NCI-H82 treated with DMSO at 0.1 percent for 48 hours (cell line): ENCODE data around the gene SELL.
"Not testable (repeated sequence)": the region's sequence is repeated elsewhere in the genome, so short reads cannot be mapped to it uniquely, and the experiment has no call there.

Source experiments
- DNase-seq: peaks from one replicate; lab custom pipeline; 2025; ENCODE audit not compliant: unreplicated experiment; lab: John Stamatoyannopoulos, UW

Gene SELL

DNA sequence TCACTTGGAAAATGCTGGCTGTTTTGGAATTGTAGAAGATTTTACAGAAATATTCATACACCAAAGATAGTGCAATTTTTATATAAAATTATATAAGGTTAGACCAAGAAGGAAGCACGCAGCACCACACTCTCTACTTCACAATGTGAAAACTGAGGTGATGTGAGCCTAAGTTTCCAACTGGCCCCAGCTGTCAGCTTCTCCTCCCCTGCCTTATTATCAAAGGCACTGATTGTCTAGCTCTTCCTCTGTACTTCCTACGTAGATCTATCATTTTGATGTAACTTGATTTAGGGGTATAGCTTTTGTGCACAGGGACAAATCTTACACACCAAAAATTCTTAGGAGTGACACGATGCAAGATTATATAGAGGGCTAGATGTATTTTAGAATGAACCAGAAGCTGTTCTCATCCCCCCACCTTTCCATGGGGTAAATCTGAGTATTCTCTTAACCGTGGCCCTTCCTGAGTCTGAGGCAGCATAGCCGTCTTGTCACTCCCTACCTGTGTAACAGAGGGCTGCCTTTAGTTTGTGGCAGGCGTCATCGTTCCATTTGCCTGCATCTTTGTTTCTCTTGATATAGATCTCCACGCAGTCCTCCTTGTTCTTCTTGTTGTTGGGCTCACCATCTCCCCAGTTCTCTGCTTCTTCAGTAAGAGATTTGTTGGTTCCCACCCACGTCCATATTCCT, 3.4 kb downstream of the SELL start:
- DNase-seq, result no peak

DNA sequence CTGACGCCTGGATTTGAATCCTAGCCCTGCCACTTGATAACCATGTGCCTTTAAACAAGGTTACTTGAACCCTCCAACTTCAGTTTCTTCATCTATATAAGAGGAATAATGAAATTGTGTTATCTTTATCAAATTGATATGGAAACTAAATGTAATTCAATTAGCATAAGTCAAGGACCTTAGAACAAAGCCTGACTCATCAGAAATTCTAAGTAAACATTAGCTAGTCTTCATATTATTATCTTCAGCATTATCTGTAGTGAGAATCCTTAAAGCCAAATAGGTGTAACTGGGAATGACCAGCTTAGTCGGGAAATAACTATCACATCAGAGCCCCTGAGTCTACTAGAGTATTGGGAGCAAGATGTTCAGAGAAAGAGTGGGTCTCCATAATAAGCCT, 6.6 kb downstream of the SELL start:
- DNase-seq, result no peak

DNA sequence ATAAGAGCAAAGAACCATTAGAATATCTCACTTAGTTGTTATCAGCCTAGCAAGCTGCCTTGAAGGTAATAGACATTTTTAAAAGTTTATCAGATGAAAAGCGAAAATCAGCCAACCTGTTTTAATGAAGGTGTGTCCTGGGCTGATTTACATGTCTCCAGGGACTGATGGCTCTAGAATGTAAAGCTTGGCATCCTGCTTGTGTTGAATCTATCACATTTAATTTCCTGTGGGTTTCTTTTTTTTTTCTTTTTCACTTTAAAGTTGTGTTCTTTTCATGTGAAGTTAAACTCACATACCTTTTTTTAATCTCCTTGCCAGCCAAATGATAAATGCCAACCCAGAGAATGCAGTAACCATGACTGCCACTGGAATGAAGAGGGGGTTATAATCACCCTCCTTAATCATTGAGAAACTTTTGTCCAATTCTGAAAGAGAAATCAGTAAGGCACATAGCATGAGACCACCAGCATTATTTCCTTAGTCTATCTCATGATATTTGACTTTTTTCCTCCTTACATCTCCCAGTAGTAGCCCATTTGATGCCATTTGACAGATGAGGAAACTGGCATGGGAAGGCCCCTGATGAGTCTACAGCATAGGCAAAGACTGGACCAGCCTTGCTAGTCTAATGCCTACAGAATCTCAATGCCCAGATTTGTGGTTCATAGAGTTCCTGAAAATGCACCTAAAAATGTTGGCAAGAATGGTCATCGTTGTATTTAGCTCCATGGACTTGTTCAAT, 10.0 kb downstream of the SELL start:
- no peak for DNase-seq

DNA sequence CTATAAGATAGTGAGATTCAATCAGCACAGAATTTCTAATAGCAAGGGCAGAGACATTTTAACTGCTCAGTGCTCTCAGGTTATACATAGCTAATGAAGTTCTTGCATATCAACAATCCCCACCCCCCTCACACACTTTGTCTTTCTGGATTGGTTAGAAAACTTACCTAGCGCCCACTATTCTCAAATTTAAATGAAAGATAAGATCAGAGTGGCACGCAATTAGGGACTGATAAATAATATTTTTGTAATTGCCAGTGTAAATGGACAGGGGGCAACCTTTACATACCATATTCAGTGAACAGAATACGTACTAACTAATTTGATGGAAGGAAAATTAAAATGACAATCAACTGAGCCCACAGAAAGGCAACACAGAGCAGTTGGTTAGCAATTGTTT, 11.7 kb downstream of the SELL start:
- no peak for DNase-seq

DNA sequence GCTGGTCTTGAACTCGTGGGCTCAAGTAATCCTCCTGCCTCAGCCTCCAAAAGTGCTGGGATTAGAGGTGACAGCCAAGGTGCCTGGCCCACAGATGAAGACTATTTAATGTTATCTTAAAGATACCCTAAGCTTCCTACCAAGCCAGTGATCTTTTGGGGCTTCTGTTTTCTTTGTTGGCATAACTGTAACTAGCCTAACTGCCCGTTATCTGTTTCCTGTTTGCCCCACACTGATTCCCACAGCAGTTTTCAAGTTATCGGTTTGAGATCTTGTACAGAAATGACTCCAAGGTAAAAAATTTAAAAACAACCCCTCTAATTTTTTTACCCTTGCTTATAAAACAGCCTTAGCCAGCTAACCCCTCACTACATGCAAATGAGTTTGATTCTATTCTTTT, 12.4 kb downstream of the SELL start:
- DNase-seq, result no peak

DNA sequence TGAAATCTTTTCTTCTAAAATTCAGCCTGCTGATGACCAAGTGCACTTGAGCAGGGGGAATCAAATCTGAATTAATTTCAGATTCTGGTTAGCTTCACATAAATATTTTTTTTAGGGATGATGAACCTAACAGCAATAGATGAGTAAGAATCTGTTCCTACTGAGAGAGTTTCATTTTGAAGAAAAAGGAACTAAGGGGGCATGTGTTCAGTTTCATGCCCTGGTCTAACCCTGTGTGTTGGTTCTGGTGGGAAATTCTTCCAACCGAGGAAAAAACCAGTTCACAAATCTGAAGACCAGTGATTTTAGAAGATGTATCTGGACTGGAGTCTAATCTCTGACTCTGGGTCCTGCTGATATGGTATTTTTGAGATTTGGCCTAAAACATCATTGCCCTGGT, 13.7 kb downstream of the SELL start:
- DNase-seq, result no peak

DNA sequence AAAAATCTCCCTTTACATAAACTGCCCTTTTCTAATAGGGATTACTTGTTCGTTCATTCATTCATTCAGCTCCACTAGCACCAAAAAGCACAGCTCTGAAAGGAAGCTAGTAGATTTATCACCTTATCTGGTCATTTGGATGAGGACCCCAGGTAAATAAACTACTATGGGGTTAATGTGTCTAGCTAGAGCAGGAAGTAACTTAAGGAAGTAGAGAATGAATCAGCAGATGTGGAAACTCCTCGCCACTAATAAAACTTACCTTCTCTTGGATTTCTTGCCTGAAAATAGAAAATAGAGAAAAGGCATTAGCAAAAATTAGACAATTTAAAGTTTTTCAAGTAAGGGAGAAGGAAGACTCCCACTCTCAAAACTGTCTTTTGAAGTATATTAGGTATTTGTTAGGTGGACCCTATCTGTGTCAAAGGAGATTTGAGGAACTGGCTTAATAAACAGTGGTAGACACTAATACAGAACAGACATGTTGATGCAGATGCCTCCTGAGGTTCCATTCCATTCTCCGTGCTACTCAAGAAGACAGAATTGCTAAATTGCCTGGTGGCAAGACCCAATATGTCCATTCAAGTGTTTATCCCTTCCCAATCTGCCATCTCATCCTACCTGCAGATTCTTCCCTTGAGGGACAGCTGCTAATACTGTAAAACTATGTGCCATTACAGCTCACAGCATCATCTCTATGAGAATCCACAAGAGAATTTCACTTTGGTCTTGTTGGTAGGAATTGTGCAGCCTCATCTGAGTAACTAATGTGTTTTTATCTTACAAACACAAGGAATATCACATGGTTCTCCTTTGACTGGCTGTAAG, 14.9 kb downstream of the SELL start:
- DNase-seq, result no peak

DNA sequence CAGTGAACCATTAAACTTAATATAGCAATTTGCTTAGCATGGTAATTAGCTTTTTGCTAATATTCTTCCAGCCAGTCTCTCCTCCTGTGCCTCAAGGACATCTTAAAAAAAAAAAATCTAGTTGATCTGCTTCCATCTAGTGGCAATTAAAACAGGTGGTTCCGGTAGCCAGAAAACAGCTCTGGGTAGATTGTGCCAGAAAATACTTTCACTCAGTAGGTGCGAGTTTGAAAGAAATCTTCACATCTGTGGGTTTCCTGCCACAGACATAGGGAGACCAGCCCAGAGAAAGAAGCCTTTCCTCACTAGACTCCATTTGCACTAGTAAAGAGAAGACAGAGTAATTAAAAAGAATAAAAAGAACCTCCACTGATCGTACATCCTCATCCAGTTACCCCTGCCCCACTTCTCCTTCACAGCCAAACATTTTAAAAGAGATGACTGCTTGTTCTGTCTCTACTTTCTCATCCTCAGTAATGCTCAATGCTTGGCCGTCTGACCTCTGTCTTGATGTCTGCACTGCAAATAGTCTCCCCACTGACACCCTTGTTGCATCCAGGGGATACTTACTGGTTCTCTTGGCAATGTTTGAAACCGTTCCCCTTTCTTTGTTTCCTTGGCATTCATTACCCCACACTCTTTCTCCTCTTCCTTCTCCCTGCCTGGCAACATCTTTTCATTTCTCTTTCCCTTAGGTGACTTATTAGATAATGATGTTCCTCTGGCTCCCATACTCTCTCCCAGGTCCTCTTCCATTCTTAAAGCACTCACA, 16.9 kb downstream of the SELL start:
- no peak for DNase-seq

DNA sequence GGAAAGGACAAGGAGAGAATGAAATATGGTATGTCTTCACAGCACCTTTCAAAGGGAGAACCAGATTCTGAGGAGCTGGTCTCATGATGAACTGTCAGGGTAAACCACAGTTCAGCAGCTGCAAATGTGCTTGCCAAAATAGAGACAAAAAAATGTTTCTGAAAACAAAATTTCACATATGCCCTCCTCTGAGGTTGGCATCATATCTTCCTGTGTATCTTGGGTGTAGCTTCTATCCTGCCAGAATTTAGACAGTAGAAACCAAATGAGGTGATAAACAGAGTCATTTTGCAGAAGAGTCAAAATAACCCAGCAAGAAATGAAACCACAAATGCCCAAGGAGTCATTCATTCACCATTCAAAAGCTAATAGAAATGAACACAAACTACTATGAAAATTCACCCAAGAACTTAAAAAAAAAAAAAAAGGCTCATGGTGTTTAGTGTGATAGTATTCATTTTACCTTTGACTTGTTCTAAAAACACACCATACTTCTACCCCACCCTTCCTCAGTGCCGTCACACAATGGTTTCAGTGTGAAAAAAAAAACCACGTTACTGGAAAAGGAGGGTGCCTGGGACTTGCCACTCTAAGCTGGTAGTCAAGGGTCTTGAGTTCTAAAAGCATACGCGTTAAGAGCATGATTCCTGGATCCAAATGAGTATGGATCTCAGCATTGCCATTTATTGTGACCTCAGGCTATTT, 18.5 kb downstream of the SELL start:
- no peak for DNase-seq

DNA sequence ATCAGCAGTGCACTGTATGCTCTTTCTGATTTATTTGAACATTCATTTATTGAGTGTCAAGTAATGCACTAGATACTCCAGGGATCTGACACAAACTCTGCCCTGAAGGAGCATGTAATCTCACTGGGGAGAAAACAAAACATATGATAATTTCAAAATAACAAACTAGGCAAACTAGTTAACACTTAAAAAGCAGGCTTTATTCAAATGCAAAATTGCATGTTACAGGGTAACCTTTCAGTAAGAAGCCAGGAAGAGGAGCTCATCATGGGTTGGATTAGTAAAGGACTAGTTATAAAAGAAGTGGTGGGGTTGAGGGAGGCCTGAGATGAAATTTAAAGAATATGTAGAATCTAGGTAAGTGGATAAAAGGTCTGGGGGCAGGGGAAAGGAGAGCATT, 20.9 kb downstream of the SELL start:
- DNase-seq, result no peak

DNA sequence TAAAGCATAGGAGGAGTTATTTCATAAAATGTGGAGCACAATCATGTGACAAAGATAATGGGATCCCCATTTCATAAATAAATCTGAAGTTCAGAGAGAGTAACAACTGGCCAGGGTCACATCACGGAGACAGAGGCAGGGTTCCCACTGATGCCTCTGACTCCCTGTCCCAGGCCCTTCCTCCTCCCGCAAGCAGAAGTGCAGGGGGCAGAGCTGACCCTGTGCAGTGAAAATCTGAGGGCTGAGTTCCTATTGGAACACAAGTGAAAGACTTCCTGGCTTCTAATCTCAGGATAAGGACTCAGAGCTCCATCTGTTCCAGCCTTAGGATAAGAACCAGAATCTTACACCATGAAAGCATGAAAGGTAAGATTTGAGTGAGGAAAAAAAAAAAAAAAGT, 22.0 kb downstream of the SELL start:
- DNase-seq, result peak; percentile 65

DNA sequence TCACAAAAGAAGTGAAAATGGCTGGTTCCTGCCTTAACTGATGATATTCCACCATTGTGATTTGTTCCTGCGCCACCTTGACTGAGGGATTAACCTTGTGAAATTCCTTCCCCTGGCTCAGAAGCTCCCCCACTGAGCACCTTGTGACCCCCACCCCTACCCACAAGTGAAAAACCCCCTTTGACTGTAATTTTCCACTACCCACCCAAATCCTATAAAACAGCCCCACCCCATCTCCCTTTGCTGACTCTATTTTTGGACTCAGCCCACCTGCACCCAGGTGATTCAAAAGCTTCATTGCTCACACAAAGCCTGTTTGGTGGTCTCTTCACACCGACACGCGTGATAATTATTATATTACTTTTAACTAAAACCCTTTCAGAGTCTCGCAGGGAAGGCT, 23.0 kb downstream of the SELL start:
- not testable (repeated sequence) for DNase-seq

DNA sequence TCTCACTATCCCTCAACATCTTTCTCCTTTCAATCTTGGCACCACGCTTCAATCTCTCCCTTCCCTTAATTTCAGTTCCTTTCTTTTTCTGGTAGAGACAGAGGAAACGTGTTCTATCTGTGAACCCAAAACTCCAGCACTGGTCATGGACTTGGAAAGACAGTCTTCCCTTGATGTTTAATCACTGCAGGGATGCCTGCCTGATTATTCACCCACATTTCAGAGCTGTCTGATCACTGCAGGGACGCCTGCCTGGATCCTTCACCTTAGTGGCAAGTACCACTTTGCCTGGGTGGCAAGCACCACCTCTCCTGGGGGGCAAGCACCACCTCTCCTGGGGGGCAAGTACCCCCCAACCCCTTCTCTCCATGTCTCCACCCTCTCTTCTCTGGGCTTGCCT, 27.8 kb downstream of the SELL start:
- no peak for DNase-seq

DNA sequence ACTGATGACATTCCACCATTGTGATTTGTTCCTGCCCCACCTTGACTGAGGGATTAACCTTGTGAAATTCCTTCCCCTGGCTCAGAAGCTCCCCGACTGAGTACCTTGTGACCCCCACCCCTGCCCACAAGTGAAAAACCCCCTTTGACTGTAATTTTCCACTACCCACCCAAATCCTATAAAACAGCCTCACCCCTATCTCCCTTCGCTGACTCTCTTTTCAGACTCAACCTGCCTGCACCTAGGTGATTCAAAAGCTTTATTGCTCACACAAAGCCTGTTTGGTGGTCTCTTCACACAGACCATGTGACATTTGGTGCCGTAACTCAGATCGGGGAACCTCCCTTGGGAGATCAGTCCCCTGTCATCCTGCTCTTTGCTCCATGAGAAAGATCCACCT, 28.3 kb downstream of the SELL start:
- DNase-seq, result not testable (repeated sequence)

DNA sequence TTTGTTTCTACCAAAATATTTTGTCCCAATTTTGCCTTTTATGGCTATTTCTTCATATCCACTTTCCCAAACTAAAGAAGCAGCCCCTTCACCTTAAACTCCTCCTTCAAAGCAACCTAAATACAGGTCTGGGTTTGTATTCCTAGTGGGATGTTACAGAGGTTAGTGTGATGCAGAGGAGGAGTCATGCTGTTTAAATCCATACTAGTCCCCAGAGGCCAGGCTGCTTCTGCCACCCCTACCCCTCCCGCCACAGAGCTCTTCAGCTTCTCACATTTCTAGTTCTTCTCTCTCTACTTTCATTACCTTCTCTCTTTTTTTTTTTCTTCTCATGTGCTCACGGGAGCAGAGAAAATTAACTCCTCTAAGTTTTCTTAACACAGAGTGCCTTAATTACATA, 29.3 kb downstream of the SELL start:
- no peak for DNase-seq

DNA sequence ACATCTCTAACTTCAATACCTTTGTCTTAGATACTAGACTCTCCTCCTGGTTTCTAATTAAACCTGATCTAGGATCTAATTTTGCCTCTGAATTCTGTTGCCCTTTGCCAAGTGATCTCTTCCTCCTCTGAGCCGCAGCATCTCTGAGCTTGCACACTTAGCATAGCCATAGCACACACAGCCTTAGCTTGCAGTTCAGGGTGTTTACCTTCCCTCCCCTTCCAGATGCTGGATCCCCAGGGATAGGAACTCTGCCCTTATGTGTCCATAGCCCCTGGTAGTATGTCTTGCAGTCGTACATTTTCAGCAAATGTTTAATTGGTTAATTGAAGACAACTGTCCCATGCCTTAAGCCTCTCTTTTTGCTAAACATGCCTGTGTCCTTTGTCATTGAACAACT, 30.3 kb downstream of the SELL start:
- DNase-seq, result no peak

DNA sequence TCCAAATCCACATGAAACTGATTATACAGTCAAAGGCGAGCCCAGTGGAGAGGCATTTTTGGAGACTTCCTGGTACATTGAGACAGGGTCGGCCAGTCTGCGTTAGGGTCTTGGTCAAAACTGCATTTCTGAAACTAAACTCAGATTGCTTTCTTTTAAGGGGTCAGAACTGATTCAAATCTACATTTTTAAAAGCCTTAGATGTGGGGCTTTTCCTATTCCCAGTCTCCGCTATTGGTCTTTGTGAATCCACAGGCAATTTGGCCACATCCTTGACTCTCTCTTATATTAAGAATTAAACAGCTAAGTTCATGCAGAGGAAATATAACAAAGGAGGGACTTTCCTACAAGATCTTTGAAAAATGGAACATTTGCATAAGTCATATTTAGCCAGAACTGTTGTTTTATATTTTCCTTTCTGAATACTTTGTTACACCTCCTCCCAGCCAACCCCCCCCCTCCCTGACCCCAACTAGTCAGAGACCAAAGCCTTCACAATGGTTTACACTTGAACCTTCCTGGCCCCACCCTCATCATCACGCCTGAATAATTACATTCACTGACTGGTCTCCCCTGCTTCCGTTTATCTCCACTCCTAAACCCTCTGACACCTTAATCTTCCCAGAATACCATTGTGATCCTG, 30.9 kb downstream of the SELL start:
- DNase-seq, result no peak

DNA sequence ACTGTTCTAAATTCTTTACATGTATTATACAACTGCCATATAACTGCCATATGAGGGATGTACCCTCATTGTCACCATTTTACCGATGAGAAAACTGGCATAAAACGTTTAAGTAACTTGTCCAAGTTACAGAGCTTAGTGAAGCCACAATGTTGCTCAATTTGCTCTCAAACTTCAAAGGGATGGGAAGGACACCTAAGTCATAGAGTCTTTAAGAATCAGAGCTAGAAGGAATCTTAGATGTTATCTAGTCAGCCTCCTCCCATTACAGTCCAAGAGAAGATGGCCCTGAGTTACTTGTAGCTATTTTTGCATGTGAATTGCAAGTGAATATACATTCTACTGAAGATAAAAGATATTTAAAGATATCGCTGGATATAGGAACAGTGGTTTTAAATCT, 31.7 kb downstream of the SELL start:
- DNase-seq, result no peak

DNA sequence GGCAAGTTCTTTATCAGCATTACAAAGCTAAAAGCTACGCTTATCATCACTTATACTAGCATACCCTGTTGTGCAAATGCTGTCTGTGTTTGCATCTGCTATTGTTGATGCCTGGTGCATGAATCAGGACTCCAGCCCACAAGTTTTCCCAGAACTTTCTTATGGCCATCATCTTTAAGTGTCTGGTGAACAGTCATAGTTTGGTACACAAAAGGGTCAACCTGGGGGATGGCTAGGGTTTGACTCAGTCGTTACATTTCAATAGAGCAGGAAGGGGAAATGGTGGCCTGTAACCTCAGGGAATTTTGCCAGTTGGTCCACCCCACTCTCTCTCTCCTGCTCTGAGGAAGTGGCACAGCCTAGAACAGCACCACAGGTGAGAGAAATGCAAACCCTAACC, 35.4 kb downstream of the SELL start:
- DNase-seq, result no peak

DNA sequence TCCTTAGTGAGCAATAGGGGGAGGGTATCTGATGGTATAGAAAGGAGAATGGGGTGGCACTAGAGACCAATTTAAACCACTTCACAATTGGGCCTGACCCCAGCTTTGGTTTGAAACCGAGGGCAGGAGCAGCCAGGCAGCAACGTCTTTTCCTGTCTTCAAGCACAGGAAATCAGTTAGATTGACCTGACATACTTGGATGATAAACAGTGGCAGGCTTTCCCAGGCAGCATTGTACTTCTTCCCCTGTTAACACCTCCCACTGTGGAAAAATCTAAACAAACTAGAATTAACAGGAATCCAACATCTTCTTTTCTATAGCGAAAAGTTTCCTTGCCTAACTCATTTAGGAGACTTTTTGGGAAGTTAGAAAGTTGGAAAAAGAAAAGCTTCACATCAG, 40.6 kb downstream of the SELL start:
- DNase-seq, result no peak
